ENCODE data around the gene SURF2.

DNA sequence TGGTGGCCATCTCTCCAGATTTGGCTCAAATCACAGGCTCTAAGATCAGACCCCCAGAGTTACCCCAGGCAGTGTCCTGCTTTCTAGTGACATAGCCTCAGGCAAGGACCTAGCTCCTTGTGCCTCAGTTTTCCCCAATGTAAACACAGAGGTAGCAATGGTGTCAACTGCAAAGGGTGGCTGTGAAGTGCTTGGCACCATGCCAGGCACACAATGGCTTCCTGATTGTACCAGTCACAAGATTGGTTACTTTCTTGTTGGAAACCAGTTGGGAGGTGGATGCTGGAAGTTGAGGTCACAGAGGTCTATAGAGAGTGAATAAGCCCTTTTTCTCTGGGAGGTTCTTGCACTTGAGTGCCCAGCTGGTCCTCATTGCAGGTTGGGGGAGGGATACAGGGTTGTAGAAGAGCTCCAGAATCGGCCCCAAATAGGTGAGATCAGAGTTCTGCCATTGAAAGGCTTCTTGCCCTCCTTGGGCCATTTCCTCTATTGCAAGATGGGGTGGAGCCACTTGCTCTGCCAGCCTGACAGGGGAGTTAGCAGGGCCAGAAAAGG is 22.1 kb downstream of the SURF2 start:
- TF ChIP-seq, protein P1, sequence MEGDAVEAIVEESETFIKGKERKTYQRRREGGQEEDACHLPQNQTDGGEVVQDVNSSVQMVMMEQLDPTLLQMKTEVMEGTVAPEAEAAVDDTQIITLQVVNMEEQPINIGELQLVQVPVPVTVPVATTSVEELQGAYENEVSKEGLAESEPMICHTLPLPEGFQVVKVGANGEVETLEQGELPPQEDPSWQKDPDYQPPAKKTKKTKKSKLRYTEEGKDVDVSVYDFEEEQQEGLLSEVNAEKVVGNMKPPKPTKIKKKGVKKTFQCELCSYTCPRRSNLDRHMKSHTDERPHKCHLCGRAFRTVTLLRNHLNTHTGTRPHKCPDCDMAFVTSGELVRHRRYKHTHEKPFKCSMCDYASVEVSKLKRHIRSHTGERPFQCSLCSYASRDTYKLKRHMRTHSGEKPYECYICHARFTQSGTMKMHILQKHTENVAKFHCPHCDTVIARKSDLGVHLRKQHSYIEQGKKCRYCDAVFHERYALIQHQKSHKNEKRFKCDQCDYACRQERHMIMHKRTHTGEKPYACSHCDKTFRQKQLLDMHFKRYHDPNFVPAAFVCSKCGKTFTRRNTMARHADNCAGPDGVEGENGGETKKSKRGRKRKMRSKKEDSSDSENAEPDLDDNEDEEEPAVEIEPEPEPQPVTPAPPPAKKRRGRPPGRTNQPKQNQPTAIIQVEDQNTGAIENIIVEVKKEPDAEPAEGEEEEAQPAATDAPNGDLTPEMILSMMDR (IDR thresholded peaks at IDR 0.05) = no peak
- no peak for TF ChIP-seq POLR2A (IDR thresholded peaks at IDR 0.05; ENCODE audit: low read depth)
